Tibial nerve (tissue), 4 donors: ENCODE measurements around the gene ANKRD44. TPM values are rescaled to one million over a fixed set of nuclear protein-coding genes. Genes with fewer than 3 reads are reported as not detected.

ENCODE experiments used
- DNase-seq, 2 donors: peaks; one replicate each; pipeline ENCODE4 v3.0.0-alpha.2; 2019; ENCODE audit warnings: low spot score in 2 of 2
- H3K27ac ChIP-seq, 4 donors: fragments of 200-600 bp; sonication (generic) in 3 of 4; one replicate each; pipeline ENCODE4 v1.5.1; 2017 to 2019; ENCODE audit warnings: mild to moderate bottlenecking in 1 of 4
- H3K27me3 ChIP-seq, 2 donors: fragments of 200-600 bp; sonication (generic) in 1 of 2; one replicate each; pipeline versions ENCODE4 v1.5.1 to v1.6.0; 2017 to 2019
- H3K36me3 ChIP-seq, 3 donors: fragments of 200-600 bp; sonication (generic); one replicate each; pipeline ENCODE4 v1.5.1; 2018 to 2019
- H3K4me1 ChIP-seq, 4 donors: fragments of 200-600 bp; sonication (generic) in 3 of 4; one replicate each; pipeline ENCODE4 v1.5.1; 2017 to 2019
- H3K4me3 ChIP-seq, 4 donors: fragments of 200-600 bp; sonication (generic) in 3 of 4; one replicate each; pipeline ENCODE4 v1.5.1; 2017 to 2019; ENCODE audit warnings: mild to moderate bottlenecking in 1 of 4, moderate library complexity in 1 of 4
- H3K9me3 ChIP-seq, 4 donors: fragments of 200-600 bp; sonication (generic) in 3 of 4; one replicate each; pipeline ENCODE4 v1.5.1; 2017 to 2019
- CTCF ChIP-seq, 5 experiments: fragments of 200-600 bp in 3 of 5; fragments of 450-650 bp in 2 of 5; sonication (generic) in 3 of 5; IDR thresholded peaks; one replicate each; pipeline ENCODE4 v1.5.1; 2016 to 2019; ENCODE audit warnings: antibody characterized with exemption in 5 of 5, mild to moderate bottlenecking in 3 of 5, moderate library complexity in 2 of 5
- EP300 ChIP-seq, 2 donors: sonication (generic); formaldehyde crosslinking; IDR thresholded peaks; one replicate each; pipeline ENCODE4 v1.6.1; 2017; ENCODE audit warnings: antibody characterized with exemption in 2 of 2, mild to moderate bottlenecking in 1 of 2
- POLR2A ChIP-seq, 2 donors: fragments of 450-650 bp; IDR thresholded peaks; one replicate each; pipeline ENCODE4 v1.6.1; 2017; ENCODE audit warnings: antibody characterized with exemption in 2 of 2, mild to moderate bottlenecking in 2 of 2, moderate library complexity in 2 of 2
- WGBS, 2 donors: methylation state at CpG; one replicate each; pipeline ENCODE4 v1.1.5; 2018; 5-methylcytosine and 5-hydroxymethylcytosine counted together
- total RNA-seq, 4 donors: library from RNA; depleted of rRNA; stranded (reverse); fragments of >200 nt; gene quantifications; one replicate each; pipeline ENCODE4 v1.1.0, GENCODE V29; 2016

The ANKRD44 gene
- total RNA-seq, 4 donors from 2014 or later: 28.5 to 48.9 (median 41.5) TPM

GRCh38 chr2:197297772-197298318 is 12.7 kb downstream of the ANKRD44 start:
- peak overlapping the region in 1 of 4 donors; percentile 20 for H3K27ac ChIP-seq
- H3K4me3 ChIP-seq: no peak overlapping the region
- 91 to 92% methylated on average over 4 of the region's 4 CpGs for WGBS, 2 donors
- peaks cover 0 to 42% (median 25%) of the 10 kb centered on the region in 4 donors for H3K4me1 ChIP-seq
- no peaks in the 10 kb centered on the region for H3K27me3 ChIP-seq
- H3K9me3 ChIP-seq: no peaks in the 10 kb centered on the region
- no peak for DNase-seq
- TF ChIP-seq EP300 (IDR thresholded peaks at IDR 0.05) (no peak), CTCF (IDR thresholded peaks at IDR 0.05) (no peak), POLR2A (IDR thresholded peaks at IDR 0.05) (no peak)
- no peaks in the 10 kb centered on the region for H3K36me3 ChIP-seq

GRCh38 chr2:197297266-197297665 is 13.3 kb downstream of the ANKRD44 start:
- Histone ChIP-seq H3K9me3 (no peaks in the 10 kb centered on the region), H3K4me1 (peaks cover 0 to 41% (median 24%) of the 10 kb centered on the region in 4 donors), H3K4me3 (no peak overlapping the region), H3K36me3 (no peaks in the 10 kb centered on the region), H3K27me3 (no peaks in the 10 kb centered on the region), H3K27ac (peak overlapping the region in 2 of 4 donors; percentile 20 to 87)
- TF ChIP-seq POLR2A (IDR thresholded peaks at IDR 0.05): no peak
- no peak for TF ChIP-seq EP300 (IDR thresholded peaks at IDR 0.05)
- no peak for TF ChIP-seq CTCF (IDR thresholded peaks at IDR 0.05)
- DNase-seq: no peak
- WGBS, 2 donors: 90 to 92% methylated on average over 2 of the region's 2 CpGs

GRCh38 chr2:197296835-197297234 is 13.7 kb downstream of the ANKRD44 start:
- peak overlapping the region in 2 of 4 donors; percentile 9 to 87 for H3K27ac ChIP-seq
- no peaks in the 10 kb centered on the region for H3K36me3 ChIP-seq
- H3K4me1 ChIP-seq: peaks cover 0 to 41% (median 24%) of the 10 kb centered on the region in 4 donors
- no peak for TF ChIP-seq POLR2A (IDR thresholded peaks at IDR 0.05)
- TF ChIP-seq EP300 (IDR thresholded peaks at IDR 0.05): no peak
- no peak for TF ChIP-seq CTCF (IDR thresholded peaks at IDR 0.05)
- no peaks in the 10 kb centered on the region for H3K27me3 ChIP-seq
- H3K9me3 ChIP-seq: no peaks in the 10 kb centered on the region
- DNase-seq: no peak
- 48 to 58% methylated on average over 2 of the region's 2 CpGs for WGBS, 2 donors
- no peak overlapping the region for H3K4me3 ChIP-seq

- Histone ChIP-seq H3K36me3 (no peaks in the 10 kb centered on the region), H3K4me3 (no peak overlapping the region), H3K9me3 (no peaks in the 10 kb centered on the region), H3K27me3 (no peaks in the 10 kb centered on the region), H3K27ac (peak overlapping the region; percentile 39 to 87 (median 71)), H3K4me1 (peaks cover 0 to 41% (median 24%) of the 10 kb centered on the region in 4 donors)
- DNase-seq: no peak
- WGBS, 2 donors: 41 to 44% methylated on average over 3 of the region's 3 CpGs
- TF ChIP-seq EP300 (IDR thresholded peaks at IDR 0.05): no peak
- no peak for TF ChIP-seq POLR2A (IDR thresholded peaks at IDR 0.05)
- TF ChIP-seq CTCF (IDR thresholded peaks at IDR 0.05): no peak
These were observed 16.3 kb downstream of the ANKRD44 start for GRCh38 chr2:197294260-197294659.

- Histone ChIP-seq H3K4me3 (no peak overlapping the region), H3K27me3 (no peaks in the 10 kb centered on the region), H3K27ac (peak overlapping the region; percentile 51 to 87 (median 71)), H3K9me3 (no peaks in the 10 kb centered on the region), H3K36me3 (no peaks in the 10 kb centered on the region), H3K4me1 (peaks cover 0 to 41% (median 24%) of the 10 kb centered on the region in 4 donors)
- DNase-seq: no peak
- 14 to 22% methylated on average over 5 of the region's 5 CpGs for WGBS, 2 donors
- TF ChIP-seq EP300 (IDR thresholded peaks at IDR 0.05): peak in 1 of 2 donors; percentile 68
- TF ChIP-seq CTCF (IDR thresholded peaks at IDR 0.05): no peak
These were observed 17.1 kb downstream of the ANKRD44 start for GRCh38 chr2:197293252-197294007.
